Neural progenitor cell (in vitro differentiated cells): Measurements from ENCODE around the gene DCTPP1. TPM values are rescaled to one million over a fixed set of nuclear protein-coding genes. Genes with fewer than 3 reads are reported as not detected.
"Not testable (repeated sequence)": the region's sequence is repeated elsewhere in the genome, so short reads cannot be mapped to it uniquely, and the experiment has no call there.

Source experiments
- DNase-seq: peaks from one replicate; pipeline ENCODE4 v3.0.0-alpha.2; 2016; ENCODE audit warnings: low spot score
- H2AFZ ChIP-seq: fragments of 200-600 bp; sonication (generic); replicated peaks from 2 replicates; pipeline ENCODE4 v1.6.1; 2016; ENCODE audit warnings: antibody characterized with exemption
- H3F3A ChIP-seq: fragments of 200-600 bp; sonication (generic); 2 replicates; pipeline ENCODE4 v1.6.1; 2016; ENCODE audit warnings: antibody characterized with exemption, low read depth
- H3K27ac ChIP-seq: fragments of 200-600 bp; sonication (generic); 2 replicates; pipeline ENCODE4 v1.5.1; 2016; ENCODE audit warnings: mild to moderate bottlenecking
- H3K27me3 ChIP-seq: fragments of 200-600 bp; sonication (generic); 2 replicates; pipeline ENCODE4 v1.6.1; 2016; ENCODE audit warnings: mild to moderate bottlenecking, moderate library complexity
- H3K36me3 ChIP-seq: fragments of 200-600 bp; sonication (generic); 2 replicates; pipeline ENCODE4 v1.5.1; 2016
- H3K4me1 ChIP-seq: fragments of 200-600 bp; sonication (generic); 2 replicates; pipeline ENCODE4 v1.6.1; 2016; ENCODE audit warnings: mixed run types
- H3K4me2 ChIP-seq: fragments of 200-600 bp; sonication (generic); 2 replicates; pipeline ENCODE4 v1.6.1; 2016
- H3K4me3 ChIP-seq: fragments of 200-600 bp; sonication (generic); 2 replicates; pipeline ENCODE4 v1.5.1; 2016
- H3K79me2 ChIP-seq: fragments of 200-600 bp; sonication (generic); 2 replicates; pipeline ENCODE4 v1.6.1; 2016; ENCODE audit warnings: low read depth
- H3K9ac ChIP-seq: fragments of 200-600 bp; sonication (generic); 2 replicates; pipeline ENCODE4 v1.6.1; 2016
- H3K9me3 ChIP-seq: fragments of 200-600 bp; sonication (generic); 2 replicates; pipeline ENCODE4 v1.5.1; 2016; ENCODE audit warnings: low read depth
- H4K20me1 ChIP-seq: fragments of 200-600 bp; sonication (generic); 2 replicates; pipeline ENCODE4 v1.6.1; 2016; ENCODE audit warnings: low read depth
- H3K27ac Mint-ChIP-seq: 3 replicates; pipeline ENCODE4 v1.8.0; 2021; ENCODE audit warnings: mixed read lengths
- H3K27me3 Mint-ChIP-seq: 2 replicates; pipeline ENCODE4 v1.8.0; 2022; ENCODE audit warnings: low read depth, mild to moderate bottlenecking, inconsistent platforms, moderate library complexity, mixed read lengths; ENCODE audit not compliant: insufficient read depth
- H3K36me3 Mint-ChIP-seq: 3 replicates; pipeline ENCODE4 v1.8.0; 2021; ENCODE audit warnings: mixed read lengths
- H3K4me1 Mint-ChIP-seq: 3 replicates; pipeline ENCODE4 v1.8.0; 2021; ENCODE audit warnings: mixed read lengths
- H3K4me3 Mint-ChIP-seq: 3 replicates; pipeline ENCODE4 v1.8.0; 2021; ENCODE audit warnings: mild to moderate bottlenecking, moderate library complexity, mixed read lengths
- H3K9me3 Mint-ChIP-seq: 3 replicates; pipeline ENCODE4 v1.8.0; 2020; ENCODE audit warnings: mixed read lengths
- EZH2 ChIP-seq: fragments of 200-600 bp; sonication (generic); IDR thresholded peaks from 2 replicates; pipeline ENCODE4 v1.6.1; 2017; ENCODE audit warnings: antibody characterized with exemption, mild to moderate bottlenecking, moderate library complexity
- EZH2phosphoT487 ChIP-seq: fragments of 200-600 bp; sonication (generic); IDR thresholded peaks from 2 replicates; pipeline ENCODE4 v1.6.1; 2017; ENCODE audit warnings: antibody characterized with exemption
- total RNA-seq: library from RNA; depleted of rRNA; stranded (reverse); fragments of >200 nt; gene quantifications from 2 replicates; pipeline ENCODE4 v1.2.3, GENCODE V29; 2015; ENCODE audit warnings: low replicate concordance
- TF ChIP-seq, protein P1 (sequence below): fragments of 200-600 bp; sonication (generic); IDR thresholded peaks from 2 replicates; pipeline ENCODE4 v1.5.1; 2017; ENCODE audit warnings: antibody characterized with exemption, mild to moderate bottlenecking

The DCTPP1 gene
- total RNA-seq, 1 donor from 2014 or later: 30.4 TPM

DNA sequence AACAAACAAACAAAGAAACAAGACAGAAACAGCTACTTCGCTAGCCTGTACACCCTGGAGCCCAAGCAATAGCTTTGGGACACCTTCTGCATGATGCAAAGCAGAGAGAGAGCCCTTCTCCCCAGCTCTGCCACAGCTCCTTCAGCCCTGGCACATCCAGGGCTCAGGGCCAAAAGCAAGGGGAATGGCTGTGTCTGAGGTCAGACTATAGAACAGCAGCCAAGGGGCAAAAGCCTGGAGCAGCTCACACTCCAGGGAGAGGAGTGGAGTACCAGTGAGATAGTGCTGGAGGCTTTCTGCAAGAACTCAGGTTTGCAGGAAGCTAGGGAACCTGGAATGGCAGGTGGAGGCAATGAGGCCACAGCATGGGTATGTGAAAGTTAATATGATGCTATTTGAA, 27.4 kb upstream of the DCTPP1 start:
- Histone ChIP-seq H3K4me3 (no peak overlapping the region), H3K9ac (no peak overlapping the region), H3F3A (no peaks in the 10 kb centered on the region), H3K4me2 (no peak overlapping the region), H3K4me1 (no peaks in the 10 kb centered on the region), H3K9me3 (no peaks in the 10 kb centered on the region), H3K36me3 (no peaks in the 10 kb centered on the region), H3K27me3 (no peaks in the 10 kb centered on the region), H3K27ac (no peak overlapping the region), H4K20me1 (no peaks in the 10 kb centered on the region), H2AFZ (no peak overlapping the region), H3K79me2 (no peaks in the 10 kb centered on the region)
- Mint-ChIP-seq H3K9me3 (no peaks in the 10 kb centered on the region), H3K4me1 (peaks cover 6% of the 10 kb centered on the region), H3K36me3 (no peaks in the 10 kb centered on the region), H3K4me3 (no peak overlapping the region), H3K27me3 (peaks cover 6% of the 10 kb centered on the region), H3K27ac (no peak overlapping the region)
- no peak for DNase-seq
- TF ChIP-seq EZH2phosphoT487: no peak
- TF ChIP-seq, protein P1, sequence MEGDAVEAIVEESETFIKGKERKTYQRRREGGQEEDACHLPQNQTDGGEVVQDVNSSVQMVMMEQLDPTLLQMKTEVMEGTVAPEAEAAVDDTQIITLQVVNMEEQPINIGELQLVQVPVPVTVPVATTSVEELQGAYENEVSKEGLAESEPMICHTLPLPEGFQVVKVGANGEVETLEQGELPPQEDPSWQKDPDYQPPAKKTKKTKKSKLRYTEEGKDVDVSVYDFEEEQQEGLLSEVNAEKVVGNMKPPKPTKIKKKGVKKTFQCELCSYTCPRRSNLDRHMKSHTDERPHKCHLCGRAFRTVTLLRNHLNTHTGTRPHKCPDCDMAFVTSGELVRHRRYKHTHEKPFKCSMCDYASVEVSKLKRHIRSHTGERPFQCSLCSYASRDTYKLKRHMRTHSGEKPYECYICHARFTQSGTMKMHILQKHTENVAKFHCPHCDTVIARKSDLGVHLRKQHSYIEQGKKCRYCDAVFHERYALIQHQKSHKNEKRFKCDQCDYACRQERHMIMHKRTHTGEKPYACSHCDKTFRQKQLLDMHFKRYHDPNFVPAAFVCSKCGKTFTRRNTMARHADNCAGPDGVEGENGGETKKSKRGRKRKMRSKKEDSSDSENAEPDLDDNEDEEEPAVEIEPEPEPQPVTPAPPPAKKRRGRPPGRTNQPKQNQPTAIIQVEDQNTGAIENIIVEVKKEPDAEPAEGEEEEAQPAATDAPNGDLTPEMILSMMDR: no peak
- TF ChIP-seq EZH2: no peak

DNA sequence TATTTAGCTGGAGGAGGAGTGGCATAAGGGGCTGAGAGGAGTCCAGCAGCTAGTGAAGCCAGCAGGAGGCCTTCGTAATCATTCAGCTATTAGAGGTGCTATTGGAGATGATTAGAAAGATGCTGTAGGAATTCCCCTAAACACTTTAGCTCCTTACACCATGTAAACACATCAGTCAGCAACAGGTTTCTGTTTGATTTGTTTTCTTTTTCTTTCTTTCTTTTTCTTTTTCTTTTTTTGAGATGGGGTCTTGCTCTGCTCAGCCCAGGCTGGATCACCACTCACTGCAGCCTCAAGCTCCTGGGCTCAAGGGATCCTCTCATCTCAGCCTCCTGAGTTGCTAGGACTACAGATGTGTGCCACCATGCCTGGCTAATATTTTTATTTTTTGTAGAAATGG, 26.5 kb upstream of the DCTPP1 start:
- no peaks in the 10 kb centered on the region for H3K9me3 ChIP-seq
- H3K27ac Mint-ChIP-seq: no peak overlapping the region
- no peak overlapping the region for H3K4me2 ChIP-seq
- no peaks in the 10 kb centered on the region for H3K36me3 Mint-ChIP-seq
- DNase-seq: no peak
- no peak overlapping the region for H3K27ac ChIP-seq
- H3K4me1 Mint-ChIP-seq: peaks cover 6% of the 10 kb centered on the region
- no peaks in the 10 kb centered on the region for H3K4me1 ChIP-seq
- no peak overlapping the region for H3K4me3 Mint-ChIP-seq
- no peaks in the 10 kb centered on the region for H3K36me3 ChIP-seq
- no peak overlapping the region for H3K9ac ChIP-seq
- no peaks in the 10 kb centered on the region for H4K20me1 ChIP-seq
- peaks cover 6% of the 10 kb centered on the region for H3K27me3 Mint-ChIP-seq
- H3K79me2 ChIP-seq: no peaks in the 10 kb centered on the region
- H2AFZ ChIP-seq: no peak overlapping the region
- TF ChIP-seq EZH2: no peak
- TF ChIP-seq, protein P1: no peak
- TF ChIP-seq EZH2phosphoT487: no peak
- no peaks in the 10 kb centered on the region for H3K9me3 Mint-ChIP-seq
- no peaks in the 10 kb centered on the region for H3F3A ChIP-seq
- H3K27me3 ChIP-seq: no peaks in the 10 kb centered on the region
- H3K4me3 ChIP-seq: no peak overlapping the region

DNA sequence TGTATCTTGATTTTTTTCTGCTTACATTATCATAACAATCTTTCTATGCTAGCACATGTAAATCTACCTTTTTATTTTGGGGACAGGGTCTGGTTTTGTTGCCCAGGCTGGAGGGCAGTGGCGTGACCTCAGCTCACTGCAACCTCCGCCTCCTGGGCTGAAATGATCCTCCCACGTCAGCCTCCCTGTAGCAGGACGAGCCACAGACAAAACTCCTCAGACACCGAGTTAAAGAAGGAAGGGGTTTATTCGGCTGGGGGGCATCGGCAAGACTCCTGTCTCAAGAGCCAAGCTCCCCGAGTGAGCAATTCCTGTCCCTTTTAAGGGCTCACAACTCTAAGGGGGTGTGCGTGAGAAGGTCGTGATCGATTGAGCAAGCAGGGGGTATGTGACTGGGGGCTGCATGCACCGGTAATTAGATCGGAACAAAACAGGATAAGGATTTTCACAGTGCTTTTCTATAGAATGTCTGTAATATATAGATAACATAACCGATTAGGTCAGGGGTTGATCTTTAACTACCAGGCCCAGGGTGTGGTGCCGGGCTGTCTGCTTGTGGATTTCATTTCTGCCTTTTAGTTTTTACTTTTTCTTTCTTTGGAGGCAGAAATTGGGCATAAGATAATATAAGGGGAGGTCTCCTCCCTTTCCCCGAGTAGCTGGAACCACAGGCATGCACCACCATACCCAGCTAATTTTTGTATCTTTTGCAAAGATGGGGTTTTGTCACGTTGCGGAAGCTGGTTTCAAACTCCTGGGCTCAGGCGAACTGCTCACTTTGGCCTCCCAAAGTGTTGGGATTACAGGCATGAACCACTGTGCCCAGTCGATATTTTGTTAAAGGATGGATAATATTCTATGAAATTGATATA, 23.1 kb upstream of the DCTPP1 start:
- not testable (repeated sequence) for H3K4me3 Mint-ChIP-seq, H3K27me3 ChIP-seq, H3K27ac Mint-ChIP-seq

DNA sequence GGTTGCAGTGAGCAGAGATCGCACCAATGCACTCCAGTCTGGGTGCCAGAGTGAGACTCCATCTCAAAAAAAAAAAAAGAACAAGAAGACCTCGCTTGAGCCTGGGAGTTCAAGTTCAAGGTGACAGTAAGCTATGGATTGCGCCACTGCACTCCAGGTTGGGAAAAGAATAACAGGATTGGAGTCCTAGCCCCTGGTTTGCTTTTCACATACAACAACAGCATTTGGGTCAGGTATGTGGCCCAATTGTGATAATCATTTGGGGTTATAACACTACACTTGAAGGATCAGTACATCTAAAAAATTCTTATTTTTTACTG, 19.2 kb upstream of the DCTPP1 start:
- H3K9me3 Mint-ChIP-seq: peaks cover 5% of the 10 kb centered on the region
- H3K9ac ChIP-seq: no peak overlapping the region
- no peaks in the 10 kb centered on the region for H3K27me3 ChIP-seq
- TF ChIP-seq EZH2phosphoT487: no peak
- TF ChIP-seq, protein P1: no peak
- TF ChIP-seq EZH2: no peak
- H3K4me1 ChIP-seq: peaks cover 7% of the 10 kb centered on the region
- H3K4me3 Mint-ChIP-seq: no peak overlapping the region
- H3K4me3 ChIP-seq: no peak overlapping the region
- H3K27ac Mint-ChIP-seq: no peak overlapping the region
- H3K4me1 Mint-ChIP-seq: peaks cover 23% of the 10 kb centered on the region
- H3K9me3 ChIP-seq: no peaks in the 10 kb centered on the region
- no peaks in the 10 kb centered on the region for H4K20me1 ChIP-seq
- H3K4me2 ChIP-seq: no peak overlapping the region
- no peaks in the 10 kb centered on the region for H3K36me3 ChIP-seq
- H3K36me3 Mint-ChIP-seq: peaks cover 5% of the 10 kb centered on the region
- H2AFZ ChIP-seq: no peak overlapping the region
- peaks cover 6% of the 10 kb centered on the region for H3F3A ChIP-seq
- no peak overlapping the region for H3K27ac ChIP-seq
- DNase-seq: no peak
- H3K79me2 ChIP-seq: peaks cover 13% of the 10 kb centered on the region
- peaks cover 5% of the 10 kb centered on the region for H3K27me3 Mint-ChIP-seq

More for the DNA sequence above, 23.1 kb upstream of the DCTPP1 start:
- DNase-seq, H3K4me3 ChIP-seq, H3K36me3 Mint-ChIP-seq, H3K4me1 Mint-ChIP-seq, H3K27ac ChIP-seq, H3K9ac ChIP-seq, H3K9me3 Mint-ChIP-seq, H3F3A ChIP-seq, H3K4me2 ChIP-seq, H3K27me3 Mint-ChIP-seq, H3K4me1 ChIP-seq, H3K9me3 ChIP-seq, H3K79me2 ChIP-seq, H3K36me3 ChIP-seq, H2AFZ ChIP-seq, H4K20me1 ChIP-seq: not testable (repeated sequence)
